DMS 273 treated with DMSO at 0.1 percent for 48 hours (cell line): ENCODE measurements around the gene SMARCD2.
A peak's percentile ranks its signal among the peaks of the same experiment; 100 is the strongest.
"Not testable (repeated sequence)": the region's sequence is repeated elsewhere in the genome, so short reads cannot be mapped to it uniquely, and the experiment has no call there.

Source experiments
- DNase-seq: peaks from one replicate; lab custom pipeline; 2025; lab: John Stamatoyannopoulos, UW

Gene SMARCD2

DNA sequence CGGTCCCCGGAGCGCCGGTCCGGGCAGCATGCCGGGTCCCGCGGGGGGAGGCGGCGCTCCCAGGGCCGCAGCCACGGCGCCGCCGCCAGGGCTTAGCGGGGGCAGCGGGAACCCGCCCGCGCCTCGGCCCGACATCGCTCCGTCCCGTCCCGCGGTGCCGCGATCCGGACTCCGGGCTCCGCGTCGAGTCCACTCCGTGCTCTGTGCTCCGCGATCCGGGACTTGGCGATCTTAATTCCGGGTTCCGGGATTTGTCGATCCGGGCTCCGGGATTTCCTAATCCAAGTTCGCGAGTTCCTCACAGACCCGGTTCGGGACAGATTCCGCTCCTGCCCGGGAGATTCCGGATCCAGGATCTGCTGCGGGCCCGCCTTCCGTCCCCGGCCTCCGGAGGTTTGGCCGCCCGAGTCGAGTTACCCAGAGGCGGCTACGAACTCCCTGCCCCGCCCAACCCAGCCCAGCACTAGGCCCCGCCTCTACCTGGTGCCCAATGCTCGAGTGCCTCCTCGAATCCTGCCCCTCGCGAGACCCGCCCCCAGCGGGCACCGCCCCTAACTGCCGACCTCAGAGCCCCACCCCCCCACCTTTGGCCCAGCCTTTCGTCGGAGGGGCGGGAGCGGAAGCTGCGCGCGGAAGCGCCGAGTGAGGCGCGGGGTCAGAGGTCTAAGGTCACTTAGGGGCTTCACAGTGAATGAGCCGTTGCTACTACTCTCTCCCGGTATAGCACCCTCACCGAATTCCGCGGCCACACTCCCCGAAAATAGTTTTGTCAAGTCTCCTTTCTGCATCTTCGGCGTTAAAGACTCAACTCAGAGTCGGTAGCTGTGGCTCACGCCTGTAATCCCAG, at the start of gene SMARCD2:
SMARCD2 (minus strand) TSS at position 146 of the 847 bp plus-strand sequence; CDS start at position 135, 11 bp downstream.
- peak; percentile 97 for DNase-seq

DNA sequence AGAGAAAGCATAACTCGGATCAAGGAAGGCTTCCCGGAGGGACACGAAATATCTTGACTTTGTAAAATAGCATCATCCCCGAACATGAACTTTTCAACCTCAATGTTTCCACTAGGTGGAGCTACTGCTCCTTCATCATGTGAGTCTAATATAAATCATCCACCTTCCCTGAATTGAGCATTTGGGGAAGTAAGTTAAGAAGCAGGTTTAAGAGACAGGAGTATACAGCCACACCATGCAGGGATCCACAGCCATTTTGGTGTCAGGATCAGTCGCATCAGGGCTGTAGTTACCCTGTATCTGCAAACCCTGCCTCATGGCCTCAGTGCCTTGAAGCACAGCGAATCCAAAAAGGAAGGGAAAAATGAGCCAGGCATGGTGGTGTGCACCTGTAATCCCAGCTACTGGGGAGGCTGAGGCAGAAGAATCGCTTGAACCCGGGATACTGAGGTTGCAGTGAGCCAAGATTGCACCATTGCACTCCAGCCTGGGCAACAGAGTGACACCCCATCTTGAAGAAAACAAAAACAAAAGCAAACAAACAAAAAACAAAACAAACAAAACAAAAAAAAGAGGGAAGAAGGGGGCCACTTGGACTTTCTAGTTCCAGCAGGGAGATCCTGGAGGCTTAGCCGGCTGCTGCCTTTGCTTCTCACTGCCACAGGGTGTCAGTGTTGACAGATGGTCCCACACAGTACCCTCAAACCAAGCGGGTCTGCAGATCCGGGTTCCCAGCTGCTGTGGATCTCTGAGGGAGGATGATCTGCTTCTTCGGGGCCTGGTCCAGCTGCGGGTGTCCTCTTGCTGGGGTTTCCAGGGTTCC, 46.8 kb upstream of the SMARCD2 start:
- DNase-seq = not testable (repeated sequence)

DNA sequence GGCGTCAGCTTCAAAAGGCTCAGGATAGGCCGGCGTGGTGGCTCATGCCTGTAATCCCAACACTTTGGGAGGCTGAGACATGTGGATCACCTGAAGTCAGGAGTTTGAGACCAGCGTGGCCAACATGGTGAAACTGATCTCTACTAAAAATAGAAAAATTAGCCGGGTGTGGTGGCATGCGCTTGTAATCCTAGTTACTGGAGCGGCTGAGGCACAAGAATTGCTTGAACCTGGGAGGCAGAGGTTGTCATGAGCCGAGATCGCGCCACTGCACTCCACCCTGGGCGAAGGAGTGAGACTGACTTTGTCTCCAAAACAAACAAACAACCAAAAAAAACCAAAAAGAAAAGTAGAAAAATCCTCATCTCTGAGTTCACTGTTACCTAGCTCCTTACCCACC, 42.6 kb upstream of the SMARCD2 start:
- DNase-seq = not testable (repeated sequence)

DNA sequence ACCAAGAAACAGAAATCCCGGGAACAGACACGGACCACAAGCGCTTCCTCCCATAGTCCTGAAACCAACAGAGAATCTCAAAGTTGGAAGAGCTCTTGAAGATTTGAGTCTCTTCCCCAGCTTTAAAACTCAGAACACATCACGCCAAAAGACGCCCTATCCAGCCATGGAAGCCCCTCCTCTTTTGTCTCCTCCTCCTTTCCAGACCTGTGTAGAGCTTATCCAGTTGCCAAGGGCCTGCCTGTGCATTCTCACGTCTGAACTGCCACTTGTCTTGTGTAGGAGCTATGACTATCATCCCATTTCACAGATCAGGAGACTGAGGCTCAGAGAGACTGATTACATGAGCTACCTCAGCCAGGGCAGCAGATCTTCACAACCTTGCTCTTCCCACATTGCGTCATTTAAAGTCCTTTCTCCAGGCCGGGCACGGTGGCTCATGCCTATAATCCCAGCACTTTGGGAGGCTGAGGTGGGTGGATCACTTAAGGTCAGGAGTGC, 40.2 kb upstream of the SMARCD2 start:
- DNase-seq = not testable (repeated sequence)

DNA sequence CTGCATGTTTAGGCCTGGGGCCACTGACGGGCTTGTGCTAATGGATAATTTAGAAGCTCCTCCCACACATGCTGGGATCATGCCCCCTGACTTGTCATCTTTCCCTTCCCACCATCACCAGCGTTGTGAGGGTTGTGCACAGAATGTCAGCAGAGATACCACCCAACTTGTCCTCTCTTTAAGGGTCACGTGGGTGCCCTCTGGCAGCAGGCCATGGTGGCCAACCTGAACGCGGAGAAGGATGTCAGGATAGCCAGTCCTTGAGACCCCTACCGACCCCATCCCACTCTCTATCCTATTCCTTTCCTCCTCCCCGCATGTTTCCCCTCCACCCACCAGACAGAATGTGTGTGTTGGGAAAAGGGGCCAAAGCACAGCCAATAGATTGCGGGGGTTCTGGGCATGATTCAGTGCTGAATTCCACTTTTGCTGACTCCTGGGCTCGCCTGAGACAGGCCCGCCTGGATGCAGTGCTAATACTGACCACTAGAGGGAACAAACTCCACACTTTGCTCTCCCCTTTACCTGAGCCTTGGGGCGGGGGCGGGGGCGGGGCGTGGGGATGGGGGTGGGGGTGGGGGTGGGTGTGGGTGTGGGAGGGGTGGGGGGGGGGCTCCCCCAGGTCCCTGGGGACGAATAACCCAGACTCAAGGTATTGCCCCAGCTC, 39.6 kb upstream of the SMARCD2 start, which contains the start of gene GH2:
GH2 (minus strand) TSS at position 10 of the 667 bp plus-strand sequence. CDS start 143 bp downstream, outside the sequence.
- DNase-seq = no peak

DNA sequence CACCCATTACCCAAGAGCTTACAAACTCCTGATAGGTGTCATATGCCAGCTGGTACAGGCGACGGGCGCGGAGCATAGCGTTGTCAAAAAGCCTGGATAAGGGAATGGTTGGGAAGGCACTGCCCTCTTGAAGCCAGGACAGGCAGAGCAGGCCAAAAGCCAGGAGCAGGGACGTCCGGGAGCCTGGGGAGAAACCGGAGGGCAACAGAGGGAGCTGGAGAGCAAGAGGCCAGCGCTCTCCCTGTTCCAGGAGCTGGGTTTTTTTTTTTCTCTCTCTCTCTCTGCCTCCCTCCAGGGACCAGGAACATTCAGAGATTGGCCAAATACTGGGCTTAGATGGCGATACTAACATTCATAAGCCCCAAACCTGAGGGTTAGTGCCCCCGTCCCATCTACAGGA, 38.9 kb upstream of the SMARCD2 start:
- DNase-seq = not testable (repeated sequence)

DNA sequence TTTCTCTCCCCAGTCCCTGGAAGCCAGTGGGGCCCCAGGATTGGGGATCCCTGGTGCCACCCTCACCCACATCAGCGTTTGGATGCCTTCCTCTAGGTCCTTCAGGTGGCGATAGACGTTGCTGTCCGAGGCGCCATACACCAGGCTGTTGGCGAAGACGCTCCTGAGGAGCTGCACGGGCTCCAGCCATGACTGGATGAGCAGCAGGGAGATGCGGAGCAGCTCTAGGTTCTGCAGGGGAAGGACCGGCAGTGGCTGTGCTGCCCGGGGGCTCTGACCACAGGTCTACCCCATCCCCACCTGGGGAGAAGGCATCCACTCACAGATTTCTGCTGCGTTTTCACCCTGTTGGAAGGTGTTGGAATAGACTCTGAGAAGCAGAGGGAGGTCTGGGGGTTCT, 38.2 kb upstream of the SMARCD2 start:
- no peak for DNase-seq

DNA sequence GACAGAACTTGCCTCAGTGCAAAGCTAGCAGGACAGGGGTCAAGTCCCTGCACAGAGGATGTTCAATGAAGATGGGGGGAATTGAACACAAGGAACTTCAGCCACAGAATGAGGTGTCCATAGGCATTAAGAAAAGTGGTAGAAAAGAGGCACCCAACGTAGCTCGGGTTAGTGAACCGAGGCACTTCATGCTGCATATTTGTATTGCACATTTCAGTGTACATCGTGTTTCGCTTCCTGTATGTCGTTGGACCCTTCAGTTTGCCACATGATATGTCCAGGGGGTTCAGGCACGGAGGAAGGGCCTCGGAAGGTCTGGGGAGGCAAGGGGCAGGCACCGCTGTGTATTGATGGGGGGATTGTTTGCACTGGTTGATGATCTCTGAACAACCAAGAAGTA, 35.9 kb upstream of the SMARCD2 start:
- not testable (repeated sequence) for DNase-seq

DNA sequence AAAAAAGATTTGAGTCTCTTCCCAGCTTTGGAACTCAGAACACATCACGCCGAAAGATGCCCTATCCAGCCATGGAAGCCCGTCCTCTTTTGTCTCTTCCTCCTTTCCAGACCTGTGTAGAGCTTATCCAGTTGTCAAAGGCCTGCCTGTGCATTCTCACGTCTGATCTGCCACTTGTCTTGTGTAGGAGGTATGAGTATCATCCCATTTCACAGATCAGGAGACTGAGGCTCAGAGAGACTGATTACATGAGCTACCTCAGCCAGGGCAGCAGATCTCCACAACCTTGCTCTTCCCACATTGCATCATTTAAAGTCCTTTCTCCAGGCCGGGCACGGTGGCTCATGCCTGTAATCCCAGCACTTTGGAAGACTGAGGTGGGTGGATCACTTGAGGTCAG, 32.2 kb upstream of the SMARCD2 start:
- not testable (repeated sequence) for DNase-seq

DNA sequence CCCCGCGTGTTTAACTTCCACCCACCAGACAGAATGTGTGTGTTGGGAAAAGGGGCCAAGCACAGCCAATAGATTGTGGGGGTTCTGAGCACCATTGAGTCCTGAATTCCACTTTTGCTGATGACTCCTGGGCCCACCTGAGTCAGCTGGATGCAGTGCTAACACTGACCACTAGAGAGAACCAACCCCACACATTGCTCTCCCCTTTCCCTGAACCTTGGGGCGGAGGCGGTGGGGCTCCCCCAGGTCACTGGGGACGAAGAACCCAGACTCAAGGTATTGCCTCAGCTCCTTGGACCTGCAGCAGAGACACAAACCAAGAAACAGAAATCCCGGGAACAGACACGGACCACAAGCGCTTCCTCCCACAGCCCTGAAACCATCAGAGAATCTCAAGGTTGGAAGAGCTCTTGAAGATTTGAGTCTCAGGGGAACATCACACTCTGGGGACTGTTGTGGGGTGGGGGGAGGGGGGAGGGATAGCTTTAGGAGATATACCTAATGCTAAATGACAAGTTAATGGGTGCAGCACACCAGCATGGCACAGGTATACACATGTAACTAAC, 31.7 kb upstream of the SMARCD2 start:
- DNase-seq = not testable (repeated sequence)

DNA sequence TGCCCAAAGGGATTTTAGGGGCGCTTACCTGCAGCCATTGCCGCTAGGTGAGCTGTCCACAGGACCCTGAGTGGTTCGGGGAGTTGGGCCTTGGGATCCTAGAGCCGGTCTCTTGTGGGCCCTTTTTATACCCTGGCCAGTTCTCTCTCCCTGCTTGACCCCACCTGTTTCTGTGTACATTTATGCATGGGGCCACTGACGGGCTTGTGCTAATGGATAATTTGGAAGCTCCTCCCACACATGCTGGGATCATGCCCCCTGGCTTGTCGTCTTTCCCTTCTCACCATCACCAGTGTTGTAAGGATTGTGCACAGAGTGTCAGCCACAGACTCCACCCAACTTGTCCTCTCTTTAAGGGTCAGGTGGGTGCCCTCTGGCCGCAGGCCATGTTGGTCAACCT, 31.1 kb upstream of the SMARCD2 start, which contains the start of gene CSH2:
CSH2 (minus strand) TSS at position 101 of the 400 bp plus-strand sequence; CDS start at position 38, 63 bp downstream.
- not testable (repeated sequence) for DNase-seq

DNA sequence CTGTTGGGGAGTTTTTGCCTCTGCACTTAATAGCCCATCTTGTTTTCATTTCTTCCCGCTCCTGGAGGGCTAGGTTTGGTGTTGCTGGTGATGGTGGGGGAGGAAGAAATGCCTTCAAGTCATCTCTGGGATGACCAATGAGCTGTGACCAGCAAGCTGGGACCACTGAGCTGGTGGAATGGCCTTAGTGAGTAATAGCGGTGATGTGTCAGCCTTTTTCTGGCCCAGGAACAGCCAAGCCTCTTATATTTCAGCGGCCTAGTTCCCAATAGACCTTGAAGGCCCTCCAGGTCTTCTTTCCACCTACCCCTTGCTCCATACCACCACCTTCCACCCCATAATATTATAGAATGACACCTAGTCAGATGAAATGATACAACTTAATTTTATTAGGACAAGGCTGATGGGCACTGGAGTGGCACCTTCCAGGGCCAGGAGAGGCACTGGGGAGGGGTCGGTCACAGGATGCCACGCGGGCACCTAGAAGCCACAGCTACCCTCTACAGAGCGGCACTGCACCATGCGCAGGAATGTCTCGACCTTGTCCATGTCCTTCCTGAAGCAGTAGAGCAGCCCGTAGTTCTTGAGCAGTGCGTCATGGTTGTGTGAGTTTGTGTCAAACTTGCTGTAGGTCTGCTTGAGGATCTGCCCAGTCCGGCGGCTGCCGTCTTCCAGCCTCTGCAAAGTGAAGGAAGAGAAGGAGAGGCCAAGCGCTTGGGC, 29.3 kb upstream of the SMARCD2 start:
- not testable (repeated sequence) for DNase-seq

DNA sequence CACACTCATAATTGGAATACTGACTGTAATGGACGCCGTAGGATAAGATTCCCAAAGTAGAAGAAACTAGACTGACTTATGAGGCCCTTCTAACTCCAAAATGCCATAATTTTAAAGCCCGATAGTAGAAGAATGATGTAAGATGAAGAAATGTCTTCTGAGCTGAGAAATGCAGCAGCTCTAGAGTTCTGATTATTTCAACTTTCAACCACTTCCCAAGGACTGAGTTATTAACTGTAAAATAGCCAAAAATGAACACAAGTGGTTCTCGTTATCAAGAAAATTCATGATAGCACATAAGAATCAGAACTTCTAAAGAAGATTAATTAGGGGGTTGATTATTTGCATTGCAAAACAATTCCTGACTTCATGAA, 27.8 kb upstream of the SMARCD2 start:
- not testable (repeated sequence) for DNase-seq

DNA sequence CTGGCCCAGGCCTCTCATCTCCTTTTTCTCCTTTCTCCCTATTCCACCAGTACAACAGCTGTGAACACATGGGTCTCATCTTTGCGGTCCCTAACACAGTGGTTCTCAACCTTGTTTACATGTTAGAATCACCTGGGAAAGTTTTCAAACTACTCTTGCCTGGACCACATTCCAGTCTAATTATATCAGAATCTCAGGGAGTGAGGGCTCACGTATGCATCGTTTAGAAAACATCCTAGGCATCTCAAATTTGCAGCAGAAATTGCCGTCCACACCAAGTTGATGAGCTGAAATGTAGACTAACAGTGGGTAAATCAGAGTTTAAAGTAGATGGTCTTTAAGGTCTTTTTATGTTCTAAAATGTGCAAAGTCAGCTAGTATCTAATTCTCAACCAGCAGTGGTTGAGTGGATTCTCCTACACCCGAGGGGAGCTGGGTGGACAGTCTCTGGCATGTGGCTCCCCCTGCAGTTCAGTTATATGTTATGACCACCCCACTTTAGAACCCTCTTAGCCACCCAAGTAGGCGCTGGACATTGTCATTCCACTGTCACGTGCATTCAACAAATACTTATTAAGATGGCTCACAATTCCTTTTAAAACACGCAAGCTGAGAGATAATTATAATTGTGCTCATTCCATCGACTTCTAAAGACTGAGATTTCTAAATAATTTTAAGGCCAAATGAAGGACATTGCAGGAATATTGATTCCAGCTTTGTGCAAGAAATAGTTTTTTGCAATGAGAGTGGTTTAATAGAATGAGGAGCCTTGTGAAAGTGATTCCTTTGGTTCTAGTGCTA, 27.2 kb upstream of the SMARCD2 start:
- DNase-seq = not testable (repeated sequence)

DNA sequence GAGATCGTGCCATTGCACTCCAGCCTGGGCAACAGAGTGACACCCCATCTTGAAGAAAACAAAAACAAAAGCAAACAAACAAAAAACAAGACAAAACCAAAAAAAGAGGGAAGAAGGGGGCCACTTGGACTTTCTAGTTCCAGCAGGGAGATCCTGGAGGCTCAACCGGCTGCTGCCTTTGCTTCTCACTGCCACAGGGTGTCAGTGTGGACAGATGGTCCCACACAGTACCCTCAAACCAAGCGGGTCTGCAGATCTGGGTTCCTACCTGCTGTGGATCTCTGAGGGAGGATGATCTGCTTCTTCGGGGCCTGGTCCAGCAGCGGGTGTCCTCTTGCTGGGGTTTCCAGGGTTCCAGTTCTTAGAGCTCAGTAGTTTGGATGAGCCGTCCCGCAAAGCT, 24.1 kb upstream of the SMARCD2 start:
- DNase-seq = not testable (repeated sequence)

DNA sequence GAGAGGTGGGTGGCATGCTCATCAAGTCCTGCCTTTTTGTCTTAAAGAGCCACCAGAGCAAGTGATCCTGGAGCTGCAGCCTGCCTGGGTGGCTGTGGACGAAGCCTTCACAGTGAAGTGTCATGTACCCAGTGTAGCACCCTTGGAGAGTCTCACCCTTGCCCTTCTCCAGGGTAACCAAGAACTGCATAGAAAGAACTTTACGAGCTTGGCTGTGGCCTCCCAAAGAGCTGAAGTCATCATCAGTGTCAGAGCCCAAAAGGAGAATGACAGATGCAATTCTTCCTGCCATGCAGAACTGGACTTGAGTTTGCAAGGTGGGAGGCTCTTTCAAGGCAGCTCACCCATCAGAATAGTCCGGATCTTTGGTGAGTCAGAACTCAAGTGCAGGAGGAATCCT, 16.8 kb upstream of the SMARCD2 start:
- no peak for DNase-seq

DNA sequence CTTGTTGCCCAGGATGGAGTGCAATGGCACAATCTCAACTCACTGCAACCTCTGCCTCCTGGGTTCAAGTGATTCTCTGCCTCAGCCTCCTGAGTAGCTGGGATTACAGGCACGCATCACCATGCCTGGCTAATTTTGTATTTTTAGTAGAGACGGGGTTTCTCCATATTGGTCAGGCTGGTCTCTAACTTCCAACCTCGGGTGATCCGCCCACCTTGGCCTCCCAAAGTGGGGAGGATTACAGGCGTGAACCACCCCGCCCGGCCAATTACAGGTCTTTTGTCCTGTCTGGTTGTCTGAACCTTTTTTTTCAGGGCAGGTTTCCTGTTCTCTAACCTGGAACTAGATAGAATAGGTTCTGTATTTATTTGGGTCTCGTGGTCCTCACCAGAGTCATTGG, 13.9 kb upstream of the SMARCD2 start:
- not testable (repeated sequence) for DNase-seq

DNA sequence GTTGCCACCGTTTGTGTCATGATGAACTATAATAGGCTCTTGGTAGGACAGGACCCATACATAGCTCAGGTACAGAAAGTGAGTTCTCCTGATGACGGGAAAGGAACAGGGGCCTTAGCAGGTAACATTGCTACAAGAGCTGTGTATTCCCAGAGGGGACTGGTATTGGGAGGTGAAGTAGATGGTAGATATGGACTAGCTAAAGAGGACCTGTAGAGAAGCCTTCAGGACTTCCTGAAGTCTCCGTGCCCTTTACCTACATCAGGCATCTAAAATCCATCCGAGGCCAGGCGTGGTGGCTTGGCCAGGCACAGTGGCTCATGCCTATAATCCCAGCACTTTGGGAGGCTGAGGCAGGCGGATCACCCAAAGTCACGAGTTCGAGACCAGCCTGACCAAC, 12.7 kb upstream of the SMARCD2 start:
- DNase-seq = no peak

DNA sequence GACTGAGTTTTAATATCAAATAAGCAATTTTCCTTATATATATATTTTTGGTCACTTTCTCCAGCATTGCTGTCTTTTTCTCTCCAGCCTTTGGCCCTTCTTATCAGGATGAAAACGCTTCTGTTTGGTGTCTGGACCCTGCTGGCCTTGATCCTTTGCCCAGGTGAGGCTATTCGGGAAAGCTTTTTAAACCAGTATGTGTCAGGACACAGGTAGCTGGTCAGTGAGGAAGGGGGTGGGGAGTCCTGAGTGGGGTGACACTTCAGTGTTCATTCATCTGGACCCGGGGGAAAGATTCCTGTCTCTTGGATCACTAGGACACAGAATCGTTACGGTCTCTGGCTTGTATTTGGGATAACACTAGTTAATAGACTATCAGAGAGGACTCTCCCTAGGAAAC, 12.2 kb upstream of the SMARCD2 start:
- DNase-seq = no peak

DNA sequence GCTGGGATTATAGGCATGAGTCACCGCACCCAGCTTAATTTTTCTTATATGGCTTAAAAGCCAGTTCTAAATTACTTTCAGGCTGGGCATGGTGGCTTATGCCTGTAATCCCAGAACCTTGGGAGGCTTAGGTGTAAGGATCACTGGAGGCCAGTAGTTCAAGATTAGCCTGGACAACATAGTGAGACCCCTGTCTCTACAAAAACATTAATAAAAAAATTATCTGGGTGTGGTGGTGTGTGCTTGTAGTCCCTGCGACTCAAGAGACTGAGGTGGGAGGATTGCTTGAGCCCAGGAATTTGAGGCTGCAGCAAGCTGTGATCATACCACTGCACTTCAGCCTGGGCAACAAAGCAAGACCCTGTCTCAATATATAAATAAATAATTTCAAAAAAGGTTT, 10.8 kb upstream of the SMARCD2 start:
- DNase-seq = no peak
